IMR-90 (cell line): Measurements from ENCODE around the gene BZW2. TPM values are rescaled to one million over a fixed set of nuclear protein-coding genes. Genes with fewer than 3 reads are reported as not detected.

Experiments
- ATAC-seq: fragments of 200-7000 bp; cut with Tn5 transposase; 2 replicates; pipeline ENCODE4 v1.9.1; 2020; ENCODE audit warnings: low read depth, mild to moderate bottlenecking, moderate library complexity
- BruUV-seq: library from RNA; stranded (reverse); fragments of 400-500 nt; replicated peaks from 2 replicates; lab custom pipeline; 2021; lab: Mats Ljungman, UMichigan
- CTCF ChIA-PET: fragments of 300-600 bp; formaldehyde crosslinking; extraction: SDS; loops from one replicate; lab custom pipeline; 2021; ENCODE audit warnings: antibody characterized with exemption; lab: Yijun Ruan, JAX
- POLR2A ChIA-PET: fragments of 300-600 bp; sonication (Branson Sonifier 250); formaldehyde crosslinking; loops from one replicate; lab custom pipeline; 2022; ENCODE audit warnings: antibody characterized with exemption; ENCODE audit not compliant: unreplicated experiment; lab: Charles Lee
- DNase-seq: peaks from one replicate; pipeline ENCODE4 v3.0.0; 2013
- H2AFZ ChIP-seq: replicated peaks from 2 replicates; pipeline ENCODE3; 2013; ENCODE audit warnings: low read length, mild to moderate bottlenecking; ENCODE audit not compliant: poor library complexity
- H2AK5ac ChIP-seq: 2 replicates; pipeline ENCODE4 v1.6.1; 2013; ENCODE audit warnings: low read depth, low read length, inconsistent platforms
- H2AK9ac ChIP-seq: replicated peaks from 2 replicates; pipeline ENCODE3; 2013; ENCODE audit warnings: mild to moderate bottlenecking, low read depth, low read length, moderate library complexity; ENCODE audit not compliant: poor library complexity
- H2BK120ac ChIP-seq: 2 replicates; pipeline ENCODE4 v1.6.1; 2013; ENCODE audit warnings: low read depth, low read length, inconsistent platforms
- H2BK15ac ChIP-seq: 3 replicates; pipeline ENCODE4 v1.6.1; 2013; ENCODE audit warnings: low read depth, low read length, inconsistent platforms
- H2BK20ac ChIP-seq: 2 replicates; pipeline ENCODE4 v1.6.1; 2013; ENCODE audit warnings: low read depth, mild to moderate bottlenecking, inconsistent platforms, low read length, moderate library complexity
- H2BK5ac ChIP-seq: 2 replicates; pipeline ENCODE4 v1.6.1; 2013; ENCODE audit warnings: mild to moderate bottlenecking, low read depth, low read length, inconsistent platforms; ENCODE audit not compliant: poor library complexity, severe bottlenecking
- H3K14ac ChIP-seq: replicated peaks from 2 replicates; pipeline ENCODE4 v1.6.1; 2013; ENCODE audit warnings: low read depth, low read length, inconsistent platforms
- H3K18ac ChIP-seq: 2 replicates; pipeline ENCODE4 v1.6.1; 2013; ENCODE audit warnings: low read depth, low read length, control low read depth
- H3K23ac ChIP-seq: 2 replicates; pipeline ENCODE4 v1.6.1; 2013; ENCODE audit warnings: low read depth, low read length, inconsistent platforms
- H3K27ac ChIP-seq: 2 replicates; pipeline ENCODE4 v1.5.1; 2013; ENCODE audit warnings: mild to moderate bottlenecking, control low read depth, low read length; ENCODE audit not compliant: insufficient read depth
- H3K27me3 ChIP-seq: 2 replicates; pipeline ENCODE4 v1.6.1; 2013; ENCODE audit warnings: low read length; ENCODE audit not compliant: control insufficient read depth, insufficient read depth
- H3K36me3 ChIP-seq: 2 replicates; pipeline ENCODE4 v1.6.1; 2013; ENCODE audit warnings: low read length, mixed read lengths; ENCODE audit not compliant: control insufficient read depth, insufficient read depth
- H3K4ac ChIP-seq: 2 replicates; pipeline ENCODE4 v1.6.1; 2013; ENCODE audit warnings: low read depth, low read length, inconsistent platforms
- H3K4me1 ChIP-seq: 2 replicates; pipeline ENCODE4 v1.6.1; 2013; ENCODE audit warnings: low read length, mixed read lengths; ENCODE audit not compliant: control insufficient read depth, insufficient read depth
- H3K4me2 ChIP-seq: 2 replicates; pipeline ENCODE4 v1.6.1; 2013; ENCODE audit warnings: low read depth, mild to moderate bottlenecking, control low read depth, low read length, moderate library complexity
- H3K4me3 ChIP-seq: 2 replicates; pipeline ENCODE4 v1.5.1; 2013; ENCODE audit warnings: low read depth, mild to moderate bottlenecking, control low read depth, low read length, moderate library complexity; ENCODE audit not compliant: insufficient read depth
- H3K56ac ChIP-seq: 2 replicates; pipeline ENCODE4 v1.6.1; 2013; ENCODE audit warnings: low read length, inconsistent platforms; ENCODE audit not compliant: insufficient read depth; ENCODE audit errors: extremely low read depth
- H3K79me1 ChIP-seq, 2 experiments: 2 replicates each; pipeline ENCODE4 v1.6.1; 2013; ENCODE audit warnings: low read length in 2 of 2, inconsistent platforms in 1 of 2, low read depth in 1 of 2
- H3K9ac ChIP-seq: 2 replicates; pipeline ENCODE4 v1.6.1; 2013; ENCODE audit warnings: low read depth, low read length, control low read depth
- H3K9me1 ChIP-seq: 2 replicates; pipeline ENCODE4 v1.6.1; 2013; ENCODE audit warnings: low read length, inconsistent platforms; ENCODE audit not compliant: insufficient read depth
- H3K9me3 ChIP-seq: 2 replicates; pipeline ENCODE4 v1.6.1; 2013; ENCODE audit warnings: low read length; ENCODE audit not compliant: control insufficient read depth, insufficient read depth
- H4K20me1 ChIP-seq: 2 replicates; pipeline ENCODE4 v1.6.1; 2013; ENCODE audit warnings: low read length, inconsistent platforms; ENCODE audit not compliant: insufficient read depth
- H4K5ac ChIP-seq: 2 replicates; pipeline ENCODE4 v1.6.1; 2013; ENCODE audit warnings: mild to moderate bottlenecking, low read depth, low read length, control low read depth
- H4K8ac ChIP-seq, 2 experiments: 2 replicates each; pipeline ENCODE4 v1.6.1; 2013; ENCODE audit warnings: low read depth in 2 of 2, low read length in 2 of 2, control low read depth in 1 of 2, inconsistent platforms in 1 of 2
- H4K91ac ChIP-seq: 2 replicates; pipeline ENCODE4 v1.6.1; 2013; ENCODE audit warnings: low read depth, low read length, inconsistent platforms; ENCODE audit not compliant: insufficient read depth
- FOS ChIP-seq: fragments of 150-350 bp; IDR thresholded peaks from 2 replicates; pipeline ENCODE4 v1.6.1; 2016; ENCODE audit warnings: low read depth, low read length
- MXI1 ChIP-seq: IDR thresholded peaks from 2 replicates; pipeline ENCODE4 v1.6.1; 2012; ENCODE audit warnings: low read depth, mild to moderate bottlenecking, low read length, moderate library complexity, borderline replicate concordance
- NFE2L2 ChIP-seq: fragments of 150-350 bp; IDR thresholded peaks from 2 replicates; pipeline ENCODE4 v1.6.1; 2016; ENCODE audit warnings: low read depth, mild to moderate bottlenecking, low read length
- RAD21 ChIP-seq: IDR thresholded peaks from 2 replicates; pipeline ENCODE4 v1.6.1; 2012; ENCODE audit warnings: low read length, improper control_type of control experiment
- SMC3 ChIP-seq: fragments of 150-350 bp; IDR thresholded peaks from 2 replicates; pipeline ENCODE4 v1.6.1; 2016; ENCODE audit warnings: low read depth, mild to moderate bottlenecking, antibody characterized with exemption, low read length, moderate library complexity
- WGBS, 2 experiments: methylation state at CpG; one replicate each; pipeline versions ENCODE4 v1.1.5 to v1.1.7; 2013; ENCODE audit warnings: missing lambda C conversion rate in 2 of 2; ENCODE audit not compliant: insufficient read length in 1 of 2; ENCODE audit errors: extremely low coverage in 2 of 2; 5-methylcytosine and 5-hydroxymethylcytosine counted together
- dilution Hi-C: fragments of 300-500 bp; cut with HindIII; formaldehyde crosslinking; loops from one replicate; pipeline ENCODE4 v1.14.3; 2018; ENCODE audit warnings: low sequenced_read_pairs; ENCODE audit not compliant: unreplicated experiment
- in situ Hi-C: fragments of 300-500 bp; cut with MboI; formaldehyde crosslinking; loops from 3 replicates; pipeline ENCODE4 v1.14.3; 2019; ENCODE audit warnings: low sequenced_read_pairs, inconsistent platforms, mixed read lengths
- intact Hi-C: fragments of 100-400 bp; cut with micrococcal nuclease; formaldehyde crosslinking; loops from 2 replicates; pipeline ENCODE4 v1.10.0; 2022
- polyA plus RNA-seq, 3 experiments: library from polyadenylated mRNA; depleted of rRNA; stranded (reverse); fragments of >200 nt; gene quantifications; 2 replicates each; pipeline ENCODE4 v1.2.3, GENCODE V29; 2012; ENCODE audit warnings: low replicate concordance in 1 of 3
- total RNA-seq: library from RNA; depleted of rRNA; stranded (reverse); fragments of >200 nt; gene quantifications from 2 replicates; pipeline ENCODE4 v1.2.3, GENCODE V29; 2012
- TF ChIP-seq, protein P1 (sequence below): fragments of 150-350 bp; IDR thresholded peaks from 2 replicates; pipeline ENCODE4 v1.6.1; 2016; ENCODE audit warnings: low read depth, mild to moderate bottlenecking, low read length, moderate library complexity, borderline replicate concordance
- TF ChIP-seq, protein P2 (sequence below): conservative IDR thresholded peaks from 2 replicates; pipeline ENCODE4 v1.5.1; 2012; ENCODE audit warnings: mild to moderate bottlenecking, low read depth, low read length, improper control_type of control experiment

The BZW2 gene
- total and polyA plus RNA-seq, 2 of the 4 experiments (the other 2 are of a cell fraction), result 58.1 to 92.9 TPM

DNA sequence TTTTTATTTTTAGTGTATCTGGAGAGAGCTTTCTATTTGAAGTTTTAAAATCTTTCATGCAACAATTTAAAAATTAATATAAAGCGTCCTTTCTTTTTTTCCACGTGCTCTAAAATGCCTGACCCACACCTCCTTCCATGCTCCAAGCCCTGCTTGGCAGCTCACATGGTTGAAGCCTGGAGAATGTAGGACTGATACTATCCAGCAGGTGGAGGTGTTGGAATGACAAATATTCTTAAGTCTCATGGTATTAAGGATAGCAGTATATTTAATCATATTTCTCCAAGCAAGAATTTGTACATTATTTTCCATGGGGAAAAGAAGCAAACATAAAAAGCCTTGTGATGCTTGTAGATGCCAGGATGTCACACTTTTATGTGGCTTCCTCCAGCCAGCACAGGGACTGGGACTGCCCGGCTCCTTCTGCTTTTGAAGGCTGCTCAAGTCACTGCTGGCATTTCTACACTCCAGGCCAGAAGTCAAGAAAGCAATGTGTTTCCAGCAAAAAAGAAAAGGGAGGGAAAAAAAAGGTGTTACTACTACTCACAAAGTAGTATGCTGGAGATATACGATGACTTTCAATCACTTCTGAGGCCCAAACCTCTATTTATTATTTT lies 49.7 kb downstream of the BZW2 start:
- in situ Hi-C loops, result loop anchor here (10.0 kb wide), 1 partner anchor 219 kb away; no protein-coding TSS in a partner anchor
- CTCF ChIA-PET, result interaction anchor here (0.6 kb wide), 1 partner anchor 286 kb away, joined by 3 read pairs; no protein-coding TSS in a partner anchor
- Histone ChIP-seq H4K5ac (no peak overlapping the region), H3K18ac (no peak overlapping the region), H3K27me3 (no peaks in the 10 kb centered on the region), H3K56ac (no peak overlapping the region), H3K79me1 (peaks cover 0 to 13% of the 10 kb centered on the region in 2 experiments; a peak in 3 of 4 replicates), H2AK5ac (no peak overlapping the region), H4K8ac (no peak overlapping the region), H3K4ac (no peak overlapping the region), H2BK120ac (no peak overlapping the region), H2BK5ac (no peak overlapping the region), H3K14ac (no peak overlapping the region), H3K36me3 (peaks cover 28% of the 10 kb centered on the region), H2AFZ (no peak overlapping the region), H3K4me3 (no peak overlapping the region), H2AK9ac (no peak overlapping the region), H2BK20ac (no peak overlapping the region), H3K4me1 (peaks cover 6% of the 10 kb centered on the region; the same call in 1 of the 2 replicates), H3K9ac (no peak overlapping the region), H3K9me1 (peaks cover 11% of the 10 kb centered on the region), H3K4me2 (no peak overlapping the region), H3K23ac (no peak overlapping the region), H2BK15ac (no peak overlapping the region), H3K9me3 (no peaks in the 10 kb centered on the region), H3K27ac (no peak overlapping the region), H4K20me1 (no peaks in the 10 kb centered on the region), H4K91ac (no peak overlapping the region)
- intact Hi-C loops, result loop anchor here (1.0 kb wide), 1 partner anchor 223 kb away; no protein-coding TSS in a partner anchor
- peak; percentile 76; the same call in 1 of the 2 replicates for ATAC-seq
- no CpG with 5 or more reads among the region's 4 CpGs for WGBS, 2 experiments
- BruUV-seq, result no TSS peak
- POLR2A ChIA-PET, result no interaction called here
- DNase-seq, result peak; percentile 73
- no peak for TF ChIP-seq NFE2L2
- peak; percentile 53; the same call in 1 of the 2 replicates for TF ChIP-seq MXI1
- TF ChIP-seq SMC3, result peak; percentile 55
- TF ChIP-seq, protein P1, sequence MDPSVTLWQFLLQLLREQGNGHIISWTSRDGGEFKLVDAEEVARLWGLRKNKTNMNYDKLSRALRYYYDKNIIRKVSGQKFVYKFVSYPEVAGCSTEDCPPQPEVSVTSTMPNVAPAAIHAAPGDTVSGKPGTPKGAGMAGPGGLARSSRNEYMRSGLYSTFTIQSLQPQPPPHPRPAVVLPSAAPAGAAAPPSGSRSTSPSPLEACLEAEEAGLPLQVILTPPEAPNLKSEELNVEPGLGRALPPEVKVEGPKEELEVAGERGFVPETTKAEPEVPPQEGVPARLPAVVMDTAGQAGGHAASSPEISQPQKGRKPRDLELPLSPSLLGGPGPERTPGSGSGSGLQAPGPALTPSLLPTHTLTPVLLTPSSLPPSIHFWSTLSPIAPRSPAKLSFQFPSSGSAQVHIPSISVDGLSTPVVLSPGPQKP, result no peak
- no peak for TF ChIP-seq FOS
- TF ChIP-seq, protein P2, sequence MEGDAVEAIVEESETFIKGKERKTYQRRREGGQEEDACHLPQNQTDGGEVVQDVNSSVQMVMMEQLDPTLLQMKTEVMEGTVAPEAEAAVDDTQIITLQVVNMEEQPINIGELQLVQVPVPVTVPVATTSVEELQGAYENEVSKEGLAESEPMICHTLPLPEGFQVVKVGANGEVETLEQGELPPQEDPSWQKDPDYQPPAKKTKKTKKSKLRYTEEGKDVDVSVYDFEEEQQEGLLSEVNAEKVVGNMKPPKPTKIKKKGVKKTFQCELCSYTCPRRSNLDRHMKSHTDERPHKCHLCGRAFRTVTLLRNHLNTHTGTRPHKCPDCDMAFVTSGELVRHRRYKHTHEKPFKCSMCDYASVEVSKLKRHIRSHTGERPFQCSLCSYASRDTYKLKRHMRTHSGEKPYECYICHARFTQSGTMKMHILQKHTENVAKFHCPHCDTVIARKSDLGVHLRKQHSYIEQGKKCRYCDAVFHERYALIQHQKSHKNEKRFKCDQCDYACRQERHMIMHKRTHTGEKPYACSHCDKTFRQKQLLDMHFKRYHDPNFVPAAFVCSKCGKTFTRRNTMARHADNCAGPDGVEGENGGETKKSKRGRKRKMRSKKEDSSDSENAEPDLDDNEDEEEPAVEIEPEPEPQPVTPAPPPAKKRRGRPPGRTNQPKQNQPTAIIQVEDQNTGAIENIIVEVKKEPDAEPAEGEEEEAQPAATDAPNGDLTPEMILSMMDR, result peak; percentile 51
- peak; percentile 61 for TF ChIP-seq RAD21
- dilution Hi-C loops, result no loop called here
